ENCODE data around the gene CBFA2T2. TPM values are rescaled to one million over a fixed set of nuclear protein-coding genes. Genes with fewer than 3 reads are reported as not detected.
"Not testable (repeated sequence)": the region's sequence is repeated elsewhere in the genome, so short reads cannot be mapped to it uniquely, and the experiment has no call there.

The CBFA2T2 gene
- polyA plus RNA-seq, 4 donors: 6.5 to 30.3 (median 9.2) TPM

DNA sequence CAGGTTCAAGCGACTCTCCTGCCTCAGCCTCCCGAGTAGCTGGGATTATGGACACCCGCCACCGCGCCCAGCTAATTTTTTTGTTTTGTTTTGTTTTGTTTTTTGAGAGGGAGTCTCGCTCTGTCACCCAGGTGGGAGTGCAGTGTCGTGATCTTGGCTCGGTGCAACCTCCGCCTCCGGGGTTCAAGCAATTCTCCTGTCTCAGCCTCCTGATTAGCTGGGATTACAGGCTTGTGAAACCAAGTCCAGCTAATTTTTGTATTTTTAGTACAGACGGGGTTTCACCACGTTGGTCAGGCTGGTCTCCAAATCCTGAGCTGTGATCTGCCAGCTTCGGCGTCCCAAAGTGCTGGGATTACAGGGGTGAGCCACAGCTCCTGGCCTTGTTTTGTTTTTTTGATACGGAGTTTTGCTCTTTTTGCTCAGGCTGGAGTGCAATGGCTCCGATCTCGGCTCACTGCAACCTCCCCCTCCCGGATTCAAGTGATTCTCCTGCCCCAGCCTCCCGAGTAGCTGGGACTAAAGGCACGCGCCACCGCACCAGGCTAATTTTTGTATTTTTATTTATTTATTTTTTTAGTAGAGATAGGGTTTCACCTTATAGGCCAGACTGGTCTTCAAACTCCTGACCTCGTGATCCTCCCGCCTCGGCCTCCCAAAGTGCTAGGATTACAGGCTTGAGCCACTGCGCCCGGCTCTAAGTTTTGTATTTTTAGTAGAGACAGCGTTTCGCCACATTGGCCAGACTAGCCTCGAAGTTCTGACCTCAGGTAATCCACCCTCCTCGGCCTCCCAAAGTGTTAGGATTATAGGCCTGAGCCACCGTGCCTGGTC, 1.0 kb upstream of the CBFA2T2 start:
- Histone ChIP-seq H3K36me3 (ENCODE audit: control insufficient read depth in 3 of 3, insufficient read depth in 2 of 3, low read depth in 1 of 3, low read length in 3 of 3) (peaks cover 0 to 16% (median 0%) of the 10 kb centered on the region in 3 donors), H3K27ac (ENCODE audit: low read depth in 1 of 3, low read length in 2 of 3) (peak overlapping the region; percentile 75 to 98 (median 97)), H3K4me3 (ENCODE audit: low read depth in 1 of 3, low read length in 3 of 3) (peak overlapping the region in 1 of 3 donors; percentile 64)
- WGBS, 3 donors: 93 to 94% (median 94%) methylated on average over 32 of the region's 32 CpGs
- not testable (repeated sequence) for FAIRE-seq; H3K4me1 ChIP-seq (ENCODE audit: control insufficient read depth in 3 of 3, insufficient read depth in 2 of 3, low read depth in 1 of 3, low read length in 2 of 3); H3K9me3 ChIP-seq (ENCODE audit: control insufficient read depth in 2 of 2, insufficient read depth in 1 of 2, low read depth in 1 of 2, low read length in 1 of 2); H3K27me3 ChIP-seq (ENCODE audit: control insufficient read depth in 3 of 3, insufficient read depth in 3 of 3, low read length in 3 of 3); DNase-seq

GRCh38 chr20:33489495-33490022, 337 bp upstream of the CBFA2T2 start:
- 2 to 3% (median 2%) methylated on average over 21 to 36 of the region's 36 CpGs for WGBS, 3 donors
- Histone ChIP-seq H3K36me3 (ENCODE audit: control insufficient read depth in 3 of 3, insufficient read depth in 2 of 3, low read depth in 1 of 3, low read length in 3 of 3) (peaks cover 0 to 17% (median 0%) of the 10 kb centered on the region in 3 donors), H3K27me3 (ENCODE audit: control insufficient read depth in 3 of 3, insufficient read depth in 3 of 3, low read length in 3 of 3) (no peaks in the 10 kb centered on the region), H3K4me3 (ENCODE audit: low read depth in 1 of 3, low read length in 3 of 3) (peak overlapping the region; percentile 36 to 64 (median 40)), H3K27ac (ENCODE audit: low read depth in 1 of 3, low read length in 2 of 3) (peak overlapping the region; percentile 75 to 98 (median 97)), H3K9me3 (ENCODE audit: control insufficient read depth in 2 of 2, insufficient read depth in 1 of 2, low read depth in 1 of 2, low read length in 1 of 2) (no peaks in the 10 kb centered on the region), H3K4me1 (ENCODE audit: control insufficient read depth in 3 of 3, insufficient read depth in 2 of 3, low read depth in 1 of 3, low read length in 2 of 3) (peaks cover 2 to 5% (median 4%) of the 10 kb centered on the region in 3 donors)
- DNase-seq (peak; percentile 98 to 99), FAIRE-seq (no peak)

- Histone ChIP-seq H3K36me3 (ENCODE audit: control insufficient read depth in 3 of 3, insufficient read depth in 2 of 3, low read depth in 1 of 3, low read length in 3 of 3) (peaks cover 0 to 17% (median 0%) of the 10 kb centered on the region in 3 donors), H3K4me1 (ENCODE audit: control insufficient read depth in 3 of 3, insufficient read depth in 2 of 3, low read depth in 1 of 3, low read length in 2 of 3) (peaks cover 3 to 5% (median 4%) of the 10 kb centered on the region in 3 donors), H3K9me3 (ENCODE audit: control insufficient read depth in 2 of 2, insufficient read depth in 1 of 2, low read depth in 1 of 2, low read length in 1 of 2) (no peaks in the 10 kb centered on the region), H3K4me3 (ENCODE audit: low read depth in 1 of 3, low read length in 3 of 3) (peak overlapping the region; percentile 58 to 96 (median 95)), H3K27me3 (ENCODE audit: control insufficient read depth in 3 of 3, insufficient read depth in 3 of 3, low read length in 3 of 3) (no peaks in the 10 kb centered on the region), H3K27ac (ENCODE audit: low read depth in 1 of 3, low read length in 2 of 3) (peak overlapping the region; percentile 91 to 95 (median 94))
- FAIRE-seq: no peak
- peak; percentile 24 to 33 for DNase-seq
- WGBS, 3 donors: 24 to 50% (median 36%) methylated on average over 8 of the region's 8 CpGs
These were observed 1.2 kb downstream of the CBFA2T2 start for GRCh38 chr20:33490934-33491656.

DNA sequence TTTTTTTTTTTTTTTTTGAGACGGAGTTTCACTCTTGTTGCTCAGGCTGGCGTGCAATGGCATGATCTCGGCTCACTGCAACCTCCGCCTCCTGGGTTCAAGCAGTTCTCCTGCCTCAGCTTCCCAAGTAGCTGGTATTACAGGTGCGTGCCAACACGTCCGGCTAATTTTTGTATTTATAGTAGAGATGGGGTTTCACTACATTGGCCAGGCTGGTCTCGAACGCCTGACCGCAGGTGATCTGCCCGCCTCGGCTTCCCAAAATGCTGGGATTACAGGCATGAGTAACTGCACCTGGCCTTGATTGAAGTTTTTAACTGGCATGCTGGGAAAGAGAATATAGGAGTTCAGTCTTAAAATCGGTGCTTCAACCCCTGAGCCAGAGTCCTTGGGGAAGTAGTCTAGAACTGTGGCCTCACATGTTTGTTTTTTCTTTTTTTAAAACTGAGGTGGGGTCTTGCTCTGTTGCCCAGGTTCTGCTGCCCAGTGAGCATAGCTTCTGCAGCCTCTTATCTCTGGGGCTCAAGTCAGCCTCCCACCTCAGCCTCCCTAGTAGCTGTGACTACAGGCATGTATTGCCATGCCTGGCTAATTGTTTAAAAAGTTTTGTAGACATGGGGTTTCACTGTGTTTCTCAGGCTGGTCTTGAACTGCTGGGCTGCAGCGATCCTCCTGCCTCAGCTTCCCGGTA, 3.3 kb downstream of the CBFA2T2 start:
- no peaks in the 10 kb centered on the region for H3K9me3 ChIP-seq (ENCODE audit: control insufficient read depth in 2 of 2, insufficient read depth in 1 of 2, low read depth in 1 of 2, low read length in 1 of 2)
- H3K4me3 ChIP-seq (ENCODE audit: low read depth in 1 of 3, low read length in 3 of 3): no peak overlapping the region
- peaks cover 4 to 5% (median 4%) of the 10 kb centered on the region in 3 donors for H3K4me1 ChIP-seq (ENCODE audit: control insufficient read depth in 3 of 3, insufficient read depth in 2 of 3, low read depth in 1 of 3, low read length in 2 of 3)
- H3K27ac ChIP-seq (ENCODE audit: low read depth in 1 of 3, low read length in 2 of 3): no peak overlapping the region
- 93 to 95% (median 94%) methylated on average over 15 of the region's 15 CpGs for WGBS, 3 donors
- no peaks in the 10 kb centered on the region for H3K27me3 ChIP-seq (ENCODE audit: control insufficient read depth in 3 of 3, insufficient read depth in 3 of 3, low read length in 3 of 3)
- H3K36me3 ChIP-seq (ENCODE audit: control insufficient read depth in 3 of 3, insufficient read depth in 2 of 3, low read depth in 1 of 3, low read length in 3 of 3): peaks cover 0 to 17% (median 0%) of the 10 kb centered on the region in 3 donors
- FAIRE-seq (no peak), DNase-seq (no peak)

GRCh38 chr20:33496776-33497175, 6.9 kb downstream of the CBFA2T2 start:
- DNase-seq: peak in 1 of 2 donors; percentile 18
- H3K4me1 ChIP-seq (ENCODE audit: control insufficient read depth in 3 of 3, insufficient read depth in 2 of 3, low read depth in 1 of 3, low read length in 2 of 3); H3K27me3 ChIP-seq (ENCODE audit: control insufficient read depth in 3 of 3, insufficient read depth in 3 of 3, low read length in 3 of 3); H3K9me3 ChIP-seq (ENCODE audit: control insufficient read depth in 2 of 2, insufficient read depth in 1 of 2, low read depth in 1 of 2, low read length in 1 of 2); H3K4me3 ChIP-seq (ENCODE audit: low read depth in 1 of 3, low read length in 3 of 3); FAIRE-seq; H3K27ac ChIP-seq (ENCODE audit: low read depth in 1 of 3, low read length in 2 of 3): not testable (repeated sequence)
- peaks cover 0 to 24% (median 0%) of the 10 kb centered on the region in 3 donors for H3K36me3 ChIP-seq (ENCODE audit: control insufficient read depth in 3 of 3, insufficient read depth in 2 of 3, low read depth in 1 of 3, low read length in 3 of 3)
- 61 to 82% (median 72%) methylated on average over 6 of the region's 6 CpGs for WGBS, 3 donors

- Histone ChIP-seq H3K36me3 (ENCODE audit: control insufficient read depth in 3 of 3, insufficient read depth in 2 of 3, low read depth in 1 of 3, low read length in 3 of 3) (peaks cover 0 to 13% (median 0%) of the 10 kb centered on the region in 3 donors), H3K9me3 (ENCODE audit: control insufficient read depth in 2 of 2, insufficient read depth in 1 of 2, low read depth in 1 of 2, low read length in 1 of 2) (no peaks in the 10 kb centered on the region), H3K27me3 (ENCODE audit: control insufficient read depth in 3 of 3, insufficient read depth in 3 of 3, low read length in 3 of 3) (no peaks in the 10 kb centered on the region), H3K4me1 (ENCODE audit: control insufficient read depth in 3 of 3, insufficient read depth in 2 of 3, low read depth in 1 of 3, low read length in 2 of 3) (peaks cover 0 to 2% (median 0%) of the 10 kb centered on the region in 3 donors), H3K4me3 (ENCODE audit: low read depth in 1 of 3, low read length in 3 of 3) (no peak overlapping the region), H3K27ac (ENCODE audit: low read depth in 1 of 3, low read length in 2 of 3) (no peak overlapping the region)
- FAIRE-seq: no peak
- 68 to 77% (median 76%) methylated on average over 3 of the region's 3 CpGs for WGBS, 3 donors
- no peak for DNase-seq
These were observed 9.5 kb downstream of the CBFA2T2 start for GRCh38 chr20:33499355-33499754.

- Histone ChIP-seq H3K27ac (ENCODE audit: low read depth in 1 of 3, low read length in 2 of 3) (no peak overlapping the region), H3K36me3 (ENCODE audit: control insufficient read depth in 3 of 3, insufficient read depth in 2 of 3, low read depth in 1 of 3, low read length in 3 of 3) (peaks cover 0 to 20% (median 0%) of the 10 kb centered on the region in 3 donors), H3K27me3 (ENCODE audit: control insufficient read depth in 3 of 3, insufficient read depth in 3 of 3, low read length in 3 of 3) (no peaks in the 10 kb centered on the region), H3K4me3 (ENCODE audit: low read depth in 1 of 3, low read length in 3 of 3) (no peak overlapping the region), H3K9me3 (ENCODE audit: control insufficient read depth in 2 of 2, insufficient read depth in 1 of 2, low read depth in 1 of 2, low read length in 1 of 2) (no peaks in the 10 kb centered on the region), H3K4me1 (ENCODE audit: control insufficient read depth in 3 of 3, insufficient read depth in 2 of 3, low read depth in 1 of 3, low read length in 2 of 3) (peaks cover 0 to 2% (median 0%) of the 10 kb centered on the region in 3 donors)
- no peak for DNase-seq
- 75 to 88% (median 86%) methylated on average over 2 of the region's 2 CpGs for WGBS, 3 donors
- no peak for FAIRE-seq
These were observed 11.1 kb downstream of the CBFA2T2 start for GRCh38 chr20:33501000-33501399.

GRCh38 chr20:33503564-33503963, 13.7 kb downstream of the CBFA2T2 start:
- FAIRE-seq: no peak
- Histone ChIP-seq H3K4me3 (ENCODE audit: low read depth in 1 of 3, low read length in 3 of 3) (no peak overlapping the region), H3K4me1 (ENCODE audit: control insufficient read depth in 3 of 3, insufficient read depth in 2 of 3, low read depth in 1 of 3, low read length in 2 of 3) (no peaks in the 10 kb centered on the region), H3K9me3 (ENCODE audit: control insufficient read depth in 2 of 2, insufficient read depth in 1 of 2, low read depth in 1 of 2, low read length in 1 of 2) (no peaks in the 10 kb centered on the region), H3K27ac (ENCODE audit: low read depth in 1 of 3, low read length in 2 of 3) (no peak overlapping the region), H3K36me3 (ENCODE audit: control insufficient read depth in 3 of 3, insufficient read depth in 2 of 3, low read depth in 1 of 3, low read length in 3 of 3) (peaks cover 0 to 20% (median 0%) of the 10 kb centered on the region in 3 donors), H3K27me3 (ENCODE audit: control insufficient read depth in 3 of 3, insufficient read depth in 3 of 3, low read length in 3 of 3) (no peaks in the 10 kb centered on the region)
- WGBS, 3 donors: 94 to 98% (median 95%) methylated on average over 6 of the region's 6 CpGs
- DNase-seq: no peak

All from small intestine (tissue), 7 donors.